Omental fat pad (tissue), 4 donors: ENCODE results near the gene ZBTB1. TPM values are rescaled to one million over a fixed set of nuclear protein-coding genes. Genes with fewer than 3 reads are reported as not detected.

Experiments
- ATAC-seq: fragments of 150-250 bp; one replicate; pipeline ENCODE4 v1.9.1; 2016; ENCODE audit warnings: mild to moderate bottlenecking, moderate library complexity; ENCODE audit not compliant: low FRiP score
- DNase-seq: peaks from one replicate; pipeline ENCODE4 v3.0.0-alpha.2; 2019; ENCODE audit warnings: low spot score
- CTCF ChIP-seq, 3 donors: fragments of 450-650 bp; IDR thresholded peaks; one replicate each; pipeline ENCODE4 v1.5.1; 2016 to 2017; ENCODE audit warnings: antibody characterized with exemption in 3 of 3, mild to moderate bottlenecking in 3 of 3, moderate library complexity in 2 of 3
- total RNA-seq, 4 donors: library from RNA; depleted of rRNA; stranded (reverse); fragments of >200 nt; gene quantifications; one replicate each; pipeline ENCODE4 v1.1.0, GENCODE V29; 2016

Gene ZBTB1
- total RNA-seq, 4 donors from 2014 or later = 35.9 to 54.2 (median 43.7) TPM

- no peak for ATAC-seq
- TF ChIP-seq CTCF (IDR thresholded peaks at IDR 0.05) = no peak
- no peak for DNase-seq
Observed at GRCh38 chr14:64541972-64542835, 37.6 kb downstream of the ZBTB1 start.

GRCh38 chr14:64542836-64543201 lies 38.2 kb downstream of the ZBTB1 start:
- no peak for ATAC-seq
- no peak for DNase-seq
- no peak for TF ChIP-seq CTCF (IDR thresholded peaks at IDR 0.05)

GRCh38 chr14:64544607-64545312 lies 40.2 kb downstream of the ZBTB1 start:
- DNase-seq (no peak), ATAC-seq (no peak)
- TF ChIP-seq CTCF (IDR thresholded peaks at IDR 0.05) = no peak

GRCh38 chr14:64549016-64549415 lies 44.4 kb downstream of the ZBTB1 start:
- TF ChIP-seq CTCF (IDR thresholded peaks at IDR 0.05) = no peak
- ATAC-seq (no peak), DNase-seq (no peak)

- DNase-seq = no peak
- peak; percentile 69 for ATAC-seq
- TF ChIP-seq CTCF (IDR thresholded peaks at IDR 0.05) = no peak
Observed at GRCh38 chr14:64549791-64550620, 45.4 kb downstream of the ZBTB1 start, which contains the start of gene PPP1R36. TSS of gene PPP1R36 (plus strand) at chr14:64549961. CDS start at chr14:64549998, 37 bp downstream.

GRCh38 chr14:64550621-64551333 lies 46.2 kb downstream of the ZBTB1 start:
- DNase-seq (no peak), ATAC-seq (no peak)
- TF ChIP-seq CTCF (IDR thresholded peaks at IDR 0.05) = no peak
